Measurements from ENCODE around the gene MEF2A. TPM values are rescaled to one million over a fixed set of nuclear protein-coding genes. Genes with fewer than 3 reads are reported as not detected.

MEF2A gene
- total RNA-seq, 2 donors from 2014 or later: 20.1 to 36.8 TPM

DNA sequence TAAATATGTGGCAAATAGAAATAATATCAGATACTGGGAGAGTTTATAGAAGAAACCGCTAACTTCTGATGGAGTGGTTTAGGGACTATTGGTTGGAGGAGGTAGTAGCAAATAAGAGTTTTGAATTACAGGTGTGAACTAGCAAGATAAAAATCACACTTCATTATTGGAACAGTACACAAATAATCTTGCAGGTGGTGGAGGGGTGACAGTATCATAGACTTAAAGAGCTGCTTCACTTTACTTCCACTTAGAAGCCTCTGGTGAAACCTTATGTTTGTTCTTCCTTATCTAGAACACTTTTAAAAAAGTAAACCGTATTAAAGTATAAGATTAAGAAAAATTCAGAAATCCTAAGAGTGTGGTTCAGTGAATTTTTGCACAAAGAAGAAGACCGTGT lies 69.4 kb downstream of the MEF2A start:
- no peaks in the 10 kb centered on the region for H3K9me3 ChIP-seq
- no peaks in the 10 kb centered on the region for H3K36me3 ChIP-seq
- no peak overlapping the region for H3K4me3 ChIP-seq
- no peak overlapping the region for H3K9ac ChIP-seq (ENCODE audit: low read depth in 2 of 2, low read length in 2 of 2)
- TF ChIP-seq, protein P1, sequence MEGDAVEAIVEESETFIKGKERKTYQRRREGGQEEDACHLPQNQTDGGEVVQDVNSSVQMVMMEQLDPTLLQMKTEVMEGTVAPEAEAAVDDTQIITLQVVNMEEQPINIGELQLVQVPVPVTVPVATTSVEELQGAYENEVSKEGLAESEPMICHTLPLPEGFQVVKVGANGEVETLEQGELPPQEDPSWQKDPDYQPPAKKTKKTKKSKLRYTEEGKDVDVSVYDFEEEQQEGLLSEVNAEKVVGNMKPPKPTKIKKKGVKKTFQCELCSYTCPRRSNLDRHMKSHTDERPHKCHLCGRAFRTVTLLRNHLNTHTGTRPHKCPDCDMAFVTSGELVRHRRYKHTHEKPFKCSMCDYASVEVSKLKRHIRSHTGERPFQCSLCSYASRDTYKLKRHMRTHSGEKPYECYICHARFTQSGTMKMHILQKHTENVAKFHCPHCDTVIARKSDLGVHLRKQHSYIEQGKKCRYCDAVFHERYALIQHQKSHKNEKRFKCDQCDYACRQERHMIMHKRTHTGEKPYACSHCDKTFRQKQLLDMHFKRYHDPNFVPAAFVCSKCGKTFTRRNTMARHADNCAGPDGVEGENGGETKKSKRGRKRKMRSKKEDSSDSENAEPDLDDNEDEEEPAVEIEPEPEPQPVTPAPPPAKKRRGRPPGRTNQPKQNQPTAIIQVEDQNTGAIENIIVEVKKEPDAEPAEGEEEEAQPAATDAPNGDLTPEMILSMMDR (IDR thresholded peaks at IDR 0.05): no peak
- intact Hi-C loops (cut with DNase I): no loop called here
- no peaks in the 10 kb centered on the region for H3K27me3 ChIP-seq
- H3K4me1 ChIP-seq: no peaks in the 10 kb centered on the region
- no peak for DNase-seq
- H3K27ac ChIP-seq: no peak overlapping the region

DNA sequence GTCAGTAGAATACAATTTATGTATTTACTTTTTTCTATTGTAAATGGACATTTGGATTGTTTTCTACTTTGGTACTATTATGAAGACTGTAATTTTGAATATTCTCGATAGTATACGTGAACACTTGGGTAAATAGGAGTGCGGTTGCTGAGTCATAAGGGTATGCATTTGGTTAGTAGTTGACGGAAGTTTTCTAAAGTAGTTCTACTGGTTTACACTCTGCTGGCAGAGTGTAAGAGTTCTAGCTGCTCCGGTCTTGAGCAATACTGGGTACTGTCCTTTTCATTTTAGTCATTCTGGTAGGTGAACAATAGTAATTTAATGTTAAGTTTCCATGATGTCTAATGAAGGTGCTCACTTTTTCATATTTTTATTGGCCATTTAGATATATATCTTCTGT lies 70.0 kb downstream of the MEF2A start:
- H3K9me3 ChIP-seq: no peaks in the 10 kb centered on the region
- H3K4me1 ChIP-seq: no peaks in the 10 kb centered on the region
- no peak for DNase-seq
- H3K27me3 ChIP-seq: no peaks in the 10 kb centered on the region
- no peak overlapping the region for H3K27ac ChIP-seq
- no peak overlapping the region for H3K4me3 ChIP-seq
- no peaks in the 10 kb centered on the region for H3K36me3 ChIP-seq
- intact Hi-C loops (cut with DNase I): no loop called here
- TF ChIP-seq, protein P1 (IDR thresholded peaks at IDR 0.05): no peak
- H3K9ac ChIP-seq (ENCODE audit: low read depth in 2 of 2, low read length in 2 of 2): no peak overlapping the region

DNA sequence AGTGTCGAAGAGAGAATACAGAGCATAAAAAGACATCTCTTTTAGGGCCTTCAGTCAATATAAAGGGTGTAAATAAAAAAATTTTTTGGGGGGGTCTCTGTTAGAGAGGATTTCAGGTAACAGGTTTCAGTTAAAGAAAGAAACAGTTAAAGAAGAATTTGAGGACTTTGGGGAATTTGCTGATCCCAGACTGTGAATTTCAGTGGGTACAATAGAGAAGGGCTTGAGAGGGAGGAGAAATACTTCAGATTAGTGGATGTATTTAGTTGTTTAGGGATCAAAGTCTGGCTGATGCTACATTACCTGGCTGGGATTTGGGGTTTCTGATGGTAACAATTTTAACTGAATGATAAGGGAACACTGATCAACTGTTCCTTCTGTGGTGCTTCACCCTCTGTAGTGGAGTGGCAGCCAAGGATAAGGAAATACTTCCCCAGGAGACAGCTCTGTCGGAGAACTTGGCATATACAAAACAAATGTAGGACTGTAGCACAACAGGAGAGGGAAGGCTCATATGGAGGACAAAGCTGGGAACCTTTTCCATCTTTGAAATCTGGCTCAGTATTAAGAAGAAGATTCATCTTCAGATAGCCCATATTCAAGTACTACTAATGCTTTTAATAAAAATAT lies 79.2 kb downstream of the MEF2A start:
- Histone ChIP-seq H3K36me3 (no peaks in the 10 kb centered on the region), H3K27me3 (no peaks in the 10 kb centered on the region), H3K9me3 (no peaks in the 10 kb centered on the region), H3K27ac (no peak overlapping the region), H3K9ac (ENCODE audit: low read depth in 2 of 2, low read length in 2 of 2) (no peak overlapping the region), H3K4me1 (no peaks in the 10 kb centered on the region), H3K4me3 (no peak overlapping the region)
- TF ChIP-seq, protein P1 (IDR thresholded peaks at IDR 0.05): no peak
- intact Hi-C loops (cut with DNase I): no loop called here
- DNase-seq: no peak

DNA sequence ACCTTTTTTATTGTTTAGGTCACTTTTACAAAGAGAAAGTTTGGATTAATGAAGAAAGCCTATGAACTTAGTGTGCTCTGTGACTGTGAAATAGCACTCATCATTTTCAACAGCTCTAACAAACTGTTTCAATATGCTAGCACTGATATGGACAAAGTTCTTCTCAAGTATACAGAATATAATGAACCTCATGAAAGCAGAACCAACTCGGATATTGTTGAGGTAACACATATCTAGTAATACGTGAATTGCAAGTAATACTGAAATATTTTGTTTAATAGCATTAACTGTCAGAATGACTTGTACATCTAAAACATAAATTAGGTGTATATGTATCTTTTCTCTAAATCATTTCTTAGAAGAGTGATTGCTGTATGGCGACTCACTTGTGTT lies 79.8 kb downstream of the MEF2A start:
- H3K27me3 ChIP-seq: no peaks in the 10 kb centered on the region
- H3K27ac ChIP-seq: no peak overlapping the region
- H3K9me3 ChIP-seq: no peaks in the 10 kb centered on the region
- DNase-seq: no peak
- H3K9ac ChIP-seq (ENCODE audit: low read depth in 2 of 2, low read length in 2 of 2): no peak overlapping the region
- TF ChIP-seq, protein P1 (IDR thresholded peaks at IDR 0.05): no peak
- intact Hi-C loops (cut with DNase I): no loop called here
- H3K4me3 ChIP-seq: no peak overlapping the region
- H3K36me3 ChIP-seq: no peaks in the 10 kb centered on the region
- no peaks in the 10 kb centered on the region for H3K4me1 ChIP-seq

DNA sequence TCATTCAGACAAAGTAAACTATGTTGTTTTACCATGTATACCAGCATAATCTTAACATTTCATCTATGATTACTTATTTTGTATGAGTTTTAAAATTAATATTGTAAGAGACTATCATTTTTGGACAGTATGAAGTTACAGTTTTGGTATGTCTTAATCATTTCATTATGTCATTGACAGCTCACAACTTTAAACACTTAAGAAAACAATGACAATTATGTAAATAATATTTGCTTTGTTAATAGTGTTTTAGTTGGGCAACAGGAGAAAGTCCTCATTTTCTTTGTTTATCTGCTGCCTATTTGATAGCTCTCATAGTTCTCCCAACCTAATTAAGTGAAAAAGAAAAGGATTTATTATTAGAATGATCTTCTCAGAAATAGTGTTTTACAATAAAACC lies 80.2 kb downstream of the MEF2A start:
- DNase-seq: no peak
- intact Hi-C loops (cut with DNase I): no loop called here
- no peaks in the 10 kb centered on the region for H3K9me3 ChIP-seq
- no peak overlapping the region for H3K4me3 ChIP-seq
- no peaks in the 10 kb centered on the region for H3K36me3 ChIP-seq
- TF ChIP-seq, protein P1 (IDR thresholded peaks at IDR 0.05): no peak
- no peaks in the 10 kb centered on the region for H3K4me1 ChIP-seq
- H3K27me3 ChIP-seq: no peaks in the 10 kb centered on the region
- H3K27ac ChIP-seq: no peak overlapping the region
- H3K9ac ChIP-seq (ENCODE audit: low read depth in 2 of 2, low read length in 2 of 2): no peak overlapping the region

Measured in colonic mucosa (tissue), 4 donors.